Erythroblast (primary cell): ENCODE results near the gene C15orf39.
"Not testable (repeated sequence)": the region's sequence is repeated elsewhere in the genome, so short reads cannot be mapped to it uniquely, and the experiment has no call there.

Source experiments
- DNase-seq, 2 experiments: peaks; one replicate each; lab custom pipeline; 2025; lab: John Stamatoyannopoulos, UW
- GATA1 ChIP-seq: IDR thresholded peaks from 2 replicates; pipeline ENCODE4 v1.6.1; 2011; ENCODE audit warnings: low read depth, mild to moderate bottlenecking, control low read depth, low read length, moderate library complexity
- POLR2A ChIP-seq: IDR thresholded peaks from 2 replicates; pipeline ENCODE4 v1.6.1; 2011; ENCODE audit warnings: mild to moderate bottlenecking, low read length

Gene C15orf39

DNA sequence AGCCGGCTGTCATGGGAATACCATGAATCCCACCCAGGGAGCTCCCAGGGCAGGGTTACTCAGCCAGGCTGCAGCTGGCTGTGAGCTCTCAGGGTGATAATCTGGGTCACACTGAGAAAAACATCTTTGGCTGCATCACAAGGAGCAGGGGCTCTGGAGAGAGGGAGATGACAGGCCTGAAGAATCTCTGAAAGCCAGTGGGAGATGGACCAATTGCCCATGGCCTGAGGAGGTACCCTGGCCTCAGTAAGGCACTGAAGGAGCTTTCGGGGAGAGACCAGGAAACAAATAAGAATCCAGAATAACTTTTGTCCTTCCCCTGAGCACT, 28.3 kb downstream of the C15orf39 start:
- no peak for TF ChIP-seq POLR2A
- no peak for TF ChIP-seq GATA1
- no peak for DNase-seq

GRCh38 chr15:75230551-75231371, 29.1 kb downstream of the C15orf39 start:
- no peak for DNase-seq
- no peak for TF ChIP-seq POLR2A
- no peak for TF ChIP-seq GATA1

GRCh38 chr15:75231836-75232235, 30.2 kb downstream of the C15orf39 start:
- TF ChIP-seq POLR2A (no peak), GATA1 (no peak)
- DNase-seq = no peak

- TF ChIP-seq GATA1 (no peak), POLR2A (no peak)
- DNase-seq = no peak
Observed at GRCh38 chr15:75232252-75232813, 30.7 kb downstream of the C15orf39 start.

- no peak for DNase-seq
- no peak for TF ChIP-seq POLR2A
- TF ChIP-seq GATA1 = no peak
Observed at GRCh38 chr15:75232826-75233503, 31.3 kb downstream of the C15orf39 start.

DNA sequence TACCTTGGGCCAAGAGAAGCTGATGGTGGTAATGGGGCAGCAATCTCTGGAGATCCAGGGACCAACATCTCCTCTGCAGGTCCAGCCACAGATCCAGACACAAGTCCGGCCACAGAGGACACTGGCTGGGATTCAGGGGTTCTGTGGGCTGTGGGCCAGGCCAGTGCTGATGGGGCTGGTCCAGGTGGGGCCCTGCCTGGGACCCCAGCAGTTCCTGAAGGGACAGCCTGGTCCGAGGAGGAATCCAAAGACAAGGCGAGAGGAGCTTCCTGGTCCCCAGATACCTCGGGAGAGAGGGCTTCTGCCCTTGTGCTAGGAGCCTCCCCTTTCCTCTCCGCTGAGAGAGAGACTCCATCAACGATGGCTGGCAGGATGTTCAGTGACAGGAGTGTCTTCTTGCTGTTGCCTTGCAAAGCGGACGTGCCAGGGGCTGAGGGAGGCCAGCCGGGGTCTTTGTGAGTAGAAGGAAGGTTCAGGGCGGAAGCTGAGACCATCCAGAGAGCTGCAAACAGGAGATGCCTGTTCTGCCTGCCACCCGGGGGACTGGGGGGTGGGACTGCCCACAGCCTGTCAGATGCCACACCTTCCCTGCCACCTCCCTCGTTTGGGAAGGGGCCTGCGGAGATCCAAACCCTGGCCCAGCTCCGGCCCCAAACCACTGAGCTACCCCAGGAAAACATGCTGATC, 32.0 kb downstream of the C15orf39 start:
- DNase-seq = no peak
- TF ChIP-seq GATA1 = no peak
- TF ChIP-seq POLR2A = no peak

- TF ChIP-seq GATA1 (no peak), POLR2A (no peak)
- no peak for DNase-seq
Observed at GRCh38 chr15:75234191-75234810, 32.6 kb downstream of the C15orf39 start.

GRCh38 chr15:75235051-75235673, 33.5 kb downstream of the C15orf39 start:
- TF ChIP-seq POLR2A (no peak), GATA1 (no peak)

GRCh38 chr15:75235760-75236729, 34.4 kb downstream of the C15orf39 start:
- TF ChIP-seq GATA1 (no peak), POLR2A (no peak)

More at GRCh38 chr15:75235051-75235673, 33.5 kb downstream of the C15orf39 start:
- no peak for DNase-seq

GRCh38 chr15:75237316-75237982, 35.8 kb downstream of the C15orf39 start:
- no peak for TF ChIP-seq GATA1
- TF ChIP-seq POLR2A = no peak
- no peak for DNase-seq

More at GRCh38 chr15:75235760-75236729, 34.4 kb downstream of the C15orf39 start:
- DNase-seq = no peak

DNA sequence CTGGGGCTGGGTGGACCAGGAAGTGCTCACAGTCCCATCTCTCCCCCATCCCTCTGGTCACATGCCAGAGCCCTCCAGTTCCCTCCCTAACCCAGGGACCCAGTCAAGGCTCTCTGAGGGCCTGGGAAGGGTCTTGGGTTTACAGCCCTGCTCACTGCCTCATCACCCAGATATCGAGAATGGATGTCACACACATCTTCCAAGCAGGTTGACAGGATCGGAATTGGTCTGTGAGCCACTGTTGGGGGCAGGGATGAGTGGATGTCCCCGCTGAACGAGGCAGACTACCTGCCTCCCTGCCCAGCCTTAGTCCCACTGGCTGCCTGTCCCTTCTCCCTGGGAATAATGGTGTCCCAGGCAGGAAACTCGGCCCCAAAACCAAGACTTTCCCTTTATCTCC, 36.5 kb downstream of the C15orf39 start:
- TF ChIP-seq POLR2A (no peak), GATA1 (no peak)
- DNase-seq = no peak

DNA sequence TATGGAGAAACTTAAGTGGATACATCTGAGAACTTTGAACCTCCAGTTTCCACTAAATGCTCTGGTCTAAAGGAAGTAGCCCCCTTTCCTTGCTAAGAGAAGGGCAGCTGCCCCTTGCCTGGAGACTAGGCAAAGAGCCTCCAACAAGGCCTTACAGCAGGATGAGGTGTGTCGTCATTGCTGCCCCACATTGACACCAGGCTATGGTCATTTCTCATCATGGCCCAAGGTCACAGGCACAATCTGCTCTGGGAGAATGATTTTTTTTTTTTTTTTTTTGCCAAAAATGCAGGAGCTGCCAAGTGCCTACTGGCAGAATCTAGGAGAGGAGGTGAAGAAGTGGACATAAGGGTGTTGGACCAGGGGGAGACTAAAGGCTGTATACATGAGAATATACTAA, 44.1 kb downstream of the C15orf39 start:
- not testable (repeated sequence) for DNase-seq

DNA sequence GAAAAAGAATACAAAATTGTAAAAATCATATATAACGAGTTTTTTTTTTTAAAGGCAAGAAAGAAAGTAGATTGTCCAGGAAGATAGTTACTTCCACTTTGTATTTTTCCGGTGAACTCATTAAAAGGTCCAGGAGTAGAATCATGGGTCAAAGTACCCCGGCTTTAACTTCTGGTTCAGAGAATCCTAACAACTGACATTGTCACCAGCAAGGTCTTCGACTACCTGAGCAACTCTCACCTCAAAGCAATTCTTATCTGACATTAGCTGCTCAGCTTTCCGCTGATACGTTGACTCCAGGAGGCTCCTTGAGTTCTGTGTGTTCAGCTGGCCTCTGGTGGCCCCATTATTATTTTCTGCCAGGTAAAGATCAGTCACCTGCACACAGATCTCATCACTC, 47.3 kb downstream of the C15orf39 start:
- DNase-seq = not testable (repeated sequence)
